ENCODE data around the gene GLI3. TPM values are rescaled to one million over a fixed set of nuclear protein-coding genes. Genes with fewer than 3 reads are reported as not detected.

The GLI3 gene
- total RNA-seq, 1 experiment from 2014 or later, result 0.07 TPM

GRCh38 chr7:42263971-42264370 is 27.0 kb upstream of the GLI3 start:
- DNase-seq, result no peak
- peaks cover under 1% of the 10 kb centered on the region; the same call in 1 of the 2 replicates for H3K4me1 ChIP-seq (ENCODE audit: low read length)

DNA sequence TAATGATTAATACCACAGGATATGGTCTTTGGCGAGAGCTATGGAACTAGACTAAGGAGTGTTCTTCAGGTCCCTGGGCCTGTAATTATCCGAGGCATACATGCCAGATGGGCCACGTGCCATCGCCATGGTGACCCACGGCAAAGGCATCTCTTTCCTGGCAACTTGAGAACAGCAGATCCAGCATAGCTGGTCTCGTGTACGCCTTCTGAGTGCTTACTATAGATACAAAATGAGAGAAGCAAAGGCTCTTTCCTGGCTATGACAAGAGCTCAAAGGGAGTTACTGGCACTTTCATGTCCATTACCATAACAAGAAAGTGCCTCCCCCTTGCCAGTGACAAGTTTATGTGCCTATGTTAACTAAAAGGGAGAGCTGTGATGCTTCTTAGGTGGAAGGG is 26.0 kb upstream of the GLI3 start:
- Histone ChIP-seq H3K9me3 (ENCODE audit: low read length) (no peaks in the 10 kb centered on the region), H3K4me1 (ENCODE audit: low read length) (no peaks in the 10 kb centered on the region), H3K36me3 (ENCODE audit: insufficient read depth, low read length) (no peaks in the 10 kb centered on the region), H3K4me3 (ENCODE audit: low read length) (no peak overlapping the region), H4K20me1 (ENCODE audit: insufficient read depth, low read depth, low read length) (no peaks in the 10 kb centered on the region), H3K4me2 (ENCODE audit: low read depth, low read length, poor library complexity, severe bottlenecking) (no peak overlapping the region), H3K9me2 (replicated peaks; ENCODE audit: insufficient read depth, low read length) (no peaks in the 10 kb centered on the region), H3K79me2 (ENCODE audit: low read length) (no peaks in the 10 kb centered on the region), H3K27ac (ENCODE audit: low read length) (no peak overlapping the region), H3K27me3 (ENCODE audit: low read length) (no peaks in the 10 kb centered on the region), H3K9ac (ENCODE audit: low read length) (no peak overlapping the region), H2AFZ (ENCODE audit: low read length) (no peak overlapping the region)
- DNase-seq, result no peak

More at GRCh38 chr7:42263971-42264370, 27.0 kb upstream of the GLI3 start:
- no peaks in the 10 kb centered on the region for H3K27me3 ChIP-seq (ENCODE audit: low read length)
- H3K79me2 ChIP-seq (ENCODE audit: low read length), result no peaks in the 10 kb centered on the region
- no peaks in the 10 kb centered on the region for H3K9me2 ChIP-seq (replicated peaks; ENCODE audit: insufficient read depth, low read length)
- no peaks in the 10 kb centered on the region for H3K36me3 ChIP-seq (ENCODE audit: insufficient read depth, low read length)
- H3K9me3 ChIP-seq (ENCODE audit: low read length), result no peaks in the 10 kb centered on the region
- no peak overlapping the region for H2AFZ ChIP-seq (ENCODE audit: low read length)
- no peaks in the 10 kb centered on the region for H4K20me1 ChIP-seq (ENCODE audit: insufficient read depth, low read depth, low read length)
- H3K4me3 ChIP-seq (ENCODE audit: low read length), result no peak overlapping the region
- H3K4me2 ChIP-seq (ENCODE audit: low read depth, low read length, poor library complexity, severe bottlenecking), result no peak overlapping the region
- no peak overlapping the region for H3K9ac ChIP-seq (ENCODE audit: low read length)
- no peak overlapping the region for H3K27ac ChIP-seq (ENCODE audit: low read length)

GRCh38 chr7:42254217-42254616 is 17.2 kb upstream of the GLI3 start:
- Histone ChIP-seq H3K4me2 (ENCODE audit: low read depth, low read length, poor library complexity, severe bottlenecking) (no peak overlapping the region), H3K27me3 (ENCODE audit: low read length) (no peaks in the 10 kb centered on the region), H3K9me2 (replicated peaks; ENCODE audit: insufficient read depth, low read length) (no peaks in the 10 kb centered on the region), H3K9me3 (ENCODE audit: low read length) (no peaks in the 10 kb centered on the region), H3K27ac (ENCODE audit: low read length) (no peak overlapping the region), H3K4me3 (ENCODE audit: low read length) (no peak overlapping the region), H3K4me1 (ENCODE audit: low read length) (no peaks in the 10 kb centered on the region), H4K20me1 (ENCODE audit: insufficient read depth, low read depth, low read length) (no peaks in the 10 kb centered on the region), H3K79me2 (ENCODE audit: low read length) (no peaks in the 10 kb centered on the region), H3K9ac (ENCODE audit: low read length) (no peak overlapping the region), H2AFZ (ENCODE audit: low read length) (no peak overlapping the region), H3K36me3 (ENCODE audit: insufficient read depth, low read length) (no peaks in the 10 kb centered on the region)
- DNase-seq, result no peak

GRCh38 chr7:42253316-42253715 is 16.3 kb upstream of the GLI3 start:
- Histone ChIP-seq H3K4me3 (ENCODE audit: low read length) (no peak overlapping the region), H3K27me3 (ENCODE audit: low read length) (no peaks in the 10 kb centered on the region), H3K27ac (ENCODE audit: low read length) (no peak overlapping the region), H4K20me1 (ENCODE audit: insufficient read depth, low read depth, low read length) (no peaks in the 10 kb centered on the region), H3K9me3 (ENCODE audit: low read length) (no peaks in the 10 kb centered on the region), H3K9ac (ENCODE audit: low read length) (no peak overlapping the region), H2AFZ (ENCODE audit: low read length) (no peak overlapping the region), H3K4me2 (ENCODE audit: low read depth, low read length, poor library complexity, severe bottlenecking) (no peak overlapping the region), H3K9me2 (replicated peaks; ENCODE audit: insufficient read depth, low read length) (no peaks in the 10 kb centered on the region), H3K4me1 (ENCODE audit: low read length) (no peaks in the 10 kb centered on the region), H3K36me3 (ENCODE audit: insufficient read depth, low read length) (no peaks in the 10 kb centered on the region), H3K79me2 (ENCODE audit: low read length) (no peaks in the 10 kb centered on the region)
- DNase-seq, result no peak

DNA sequence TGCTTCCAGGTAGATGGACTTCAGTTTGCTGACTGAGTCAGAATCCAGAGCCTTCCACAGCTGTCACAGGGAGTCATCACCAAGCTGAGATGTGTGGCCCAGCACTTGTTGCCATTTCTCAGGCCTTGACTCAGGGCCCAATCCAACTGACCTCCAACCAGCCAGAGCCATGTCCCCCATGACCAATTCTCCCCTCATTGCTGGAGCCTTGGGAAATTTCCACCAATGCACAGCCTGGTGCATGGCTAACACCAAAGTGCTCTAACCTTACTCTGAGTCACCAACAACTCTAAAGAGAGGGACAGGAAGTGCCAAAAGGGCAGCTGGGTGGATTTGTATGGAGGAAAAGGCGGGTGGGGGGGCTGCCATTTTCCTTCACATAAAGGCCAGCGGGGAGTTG is 13.4 kb upstream of the GLI3 start:
- Histone ChIP-seq H3K36me3 (ENCODE audit: insufficient read depth, low read length) (no peaks in the 10 kb centered on the region), H3K9me3 (ENCODE audit: low read length) (no peaks in the 10 kb centered on the region), H4K20me1 (ENCODE audit: insufficient read depth, low read depth, low read length) (no peaks in the 10 kb centered on the region), H3K27me3 (ENCODE audit: low read length) (no peaks in the 10 kb centered on the region), H3K79me2 (ENCODE audit: low read length) (no peaks in the 10 kb centered on the region), H3K4me2 (ENCODE audit: low read depth, low read length, poor library complexity, severe bottlenecking) (no peak overlapping the region), H3K27ac (ENCODE audit: low read length) (no peak overlapping the region), H3K4me1 (ENCODE audit: low read length) (no peaks in the 10 kb centered on the region), H2AFZ (ENCODE audit: low read length) (no peak overlapping the region), H3K4me3 (ENCODE audit: low read length) (no peak overlapping the region), H3K9me2 (replicated peaks; ENCODE audit: insufficient read depth, low read length) (no peaks in the 10 kb centered on the region), H3K9ac (ENCODE audit: low read length) (no peak overlapping the region)
- DNase-seq, result no peak

- H3K36me3 ChIP-seq (ENCODE audit: insufficient read depth, low read length), result no peaks in the 10 kb centered on the region
- H3K9me2 ChIP-seq (replicated peaks; ENCODE audit: insufficient read depth, low read length), result no peaks in the 10 kb centered on the region
- H3K9me3 ChIP-seq (ENCODE audit: low read length), result no peaks in the 10 kb centered on the region
- no peak overlapping the region for H3K4me2 ChIP-seq (ENCODE audit: low read depth, low read length, poor library complexity, severe bottlenecking)
- H3K9ac ChIP-seq (ENCODE audit: low read length), result no peak overlapping the region
- no peaks in the 10 kb centered on the region for H4K20me1 ChIP-seq (ENCODE audit: insufficient read depth, low read depth, low read length)
- H3K4me3 ChIP-seq (ENCODE audit: low read length), result no peak overlapping the region
- no peaks in the 10 kb centered on the region for H3K4me1 ChIP-seq (ENCODE audit: low read length)
- H3K79me2 ChIP-seq (ENCODE audit: low read length), result no peaks in the 10 kb centered on the region
- no peak overlapping the region for H2AFZ ChIP-seq (ENCODE audit: low read length)
- H3K27me3 ChIP-seq (ENCODE audit: low read length), result no peaks in the 10 kb centered on the region
- DNase-seq, result no peak
- no peak overlapping the region for H3K27ac ChIP-seq (ENCODE audit: low read length)
Observed at GRCh38 chr7:42248579-42248978, 11.6 kb upstream of the GLI3 start.

DNA sequence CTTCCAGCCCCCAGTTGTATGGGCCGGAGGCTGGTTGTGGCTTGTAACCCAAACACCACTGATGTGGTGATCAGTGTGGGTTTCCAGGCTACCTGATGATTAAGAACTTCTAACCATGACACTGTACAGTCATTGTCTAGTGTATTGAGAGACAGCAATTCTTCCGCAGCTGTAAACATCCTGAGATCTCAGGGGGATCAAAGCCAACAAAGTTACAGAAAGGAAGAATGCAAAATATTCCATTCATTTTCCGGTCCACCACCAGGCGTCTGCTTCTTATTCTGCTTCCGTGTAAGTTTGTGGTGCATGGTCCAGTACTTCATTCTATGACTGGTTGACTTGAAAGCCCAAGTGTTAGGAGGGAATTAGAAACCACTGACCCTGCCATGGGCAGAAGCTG is 10.3 kb upstream of the GLI3 start:
- Histone ChIP-seq H3K9me3 (ENCODE audit: low read length) (no peaks in the 10 kb centered on the region), H3K79me2 (ENCODE audit: low read length) (no peaks in the 10 kb centered on the region), H2AFZ (ENCODE audit: low read length) (no peak overlapping the region), H4K20me1 (ENCODE audit: insufficient read depth, low read depth, low read length) (no peaks in the 10 kb centered on the region), H3K9me2 (replicated peaks; ENCODE audit: insufficient read depth, low read length) (no peaks in the 10 kb centered on the region), H3K36me3 (ENCODE audit: insufficient read depth, low read length) (no peaks in the 10 kb centered on the region), H3K4me1 (ENCODE audit: low read length) (no peaks in the 10 kb centered on the region), H3K9ac (ENCODE audit: low read length) (no peak overlapping the region), H3K4me3 (ENCODE audit: low read length) (no peak overlapping the region), H3K27ac (ENCODE audit: low read length) (no peak overlapping the region), H3K4me2 (ENCODE audit: low read depth, low read length, poor library complexity, severe bottlenecking) (no peak overlapping the region), H3K27me3 (ENCODE audit: low read length) (no peaks in the 10 kb centered on the region)
- DNase-seq, result no peak

DNA sequence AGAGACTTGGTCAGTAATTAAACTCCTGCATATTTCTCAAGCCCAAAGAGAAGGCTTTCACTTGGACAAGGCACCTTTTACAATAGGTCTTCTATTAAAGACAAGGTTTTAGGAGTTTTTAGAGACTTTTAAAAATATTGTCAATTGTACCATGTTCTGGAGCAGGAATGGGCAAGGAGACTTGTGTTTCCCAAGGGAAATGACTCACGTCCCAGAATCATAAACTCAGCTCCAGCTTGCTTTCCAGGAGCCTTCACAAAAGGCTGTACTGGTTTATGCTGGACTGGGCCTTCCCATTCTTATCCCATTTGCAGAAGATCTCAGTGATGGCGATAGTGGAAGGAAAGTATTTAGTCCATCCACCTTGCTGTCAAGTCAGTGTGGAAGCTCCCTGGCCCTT is 7.8 kb upstream of the GLI3 start:
- Histone ChIP-seq H3K9me3 (ENCODE audit: low read length) (no peaks in the 10 kb centered on the region), H3K4me1 (ENCODE audit: low read length) (no peaks in the 10 kb centered on the region), H2AFZ (ENCODE audit: low read length) (no peak overlapping the region), H3K9me2 (replicated peaks; ENCODE audit: insufficient read depth, low read length) (no peaks in the 10 kb centered on the region), H3K27ac (ENCODE audit: low read length) (no peak overlapping the region), H3K36me3 (ENCODE audit: insufficient read depth, low read length) (no peaks in the 10 kb centered on the region), H3K27me3 (ENCODE audit: low read length) (no peaks in the 10 kb centered on the region), H3K4me3 (ENCODE audit: low read length) (no peak overlapping the region), H3K9ac (ENCODE audit: low read length) (no peak overlapping the region), H4K20me1 (ENCODE audit: insufficient read depth, low read depth, low read length) (no peaks in the 10 kb centered on the region), H3K4me2 (ENCODE audit: low read depth, low read length, poor library complexity, severe bottlenecking) (no peak overlapping the region), H3K79me2 (ENCODE audit: low read length) (no peaks in the 10 kb centered on the region)
- DNase-seq, result no peak

- Histone ChIP-seq H3K9me2 (replicated peaks; ENCODE audit: insufficient read depth, low read length) (no peaks in the 10 kb centered on the region), H3K4me2 (ENCODE audit: low read depth, low read length, poor library complexity, severe bottlenecking) (no peak overlapping the region), H3K79me2 (ENCODE audit: low read length) (no peaks in the 10 kb centered on the region), H3K9ac (ENCODE audit: low read length) (no peak overlapping the region), H4K20me1 (ENCODE audit: insufficient read depth, low read depth, low read length) (no peaks in the 10 kb centered on the region), H3K27ac (ENCODE audit: low read length) (no peak overlapping the region), H3K27me3 (ENCODE audit: low read length) (no peaks in the 10 kb centered on the region), H2AFZ (ENCODE audit: low read length) (no peak overlapping the region), H3K4me1 (ENCODE audit: low read length) (no peaks in the 10 kb centered on the region), H3K36me3 (ENCODE audit: insufficient read depth, low read length) (no peaks in the 10 kb centered on the region), H3K9me3 (ENCODE audit: low read length) (no peaks in the 10 kb centered on the region), H3K4me3 (ENCODE audit: low read length) (no peak overlapping the region)
- no peak for DNase-seq
Observed at GRCh38 chr7:42242381-42242780, 5.4 kb upstream of the GLI3 start.
